ENCODE data around the gene ZNF157.

ZNF157 gene

GRCh38 chrX:47447607-47448006 is 77.2 kb downstream of the ZNF157 start:
- DNase-seq, result no peak

DNA sequence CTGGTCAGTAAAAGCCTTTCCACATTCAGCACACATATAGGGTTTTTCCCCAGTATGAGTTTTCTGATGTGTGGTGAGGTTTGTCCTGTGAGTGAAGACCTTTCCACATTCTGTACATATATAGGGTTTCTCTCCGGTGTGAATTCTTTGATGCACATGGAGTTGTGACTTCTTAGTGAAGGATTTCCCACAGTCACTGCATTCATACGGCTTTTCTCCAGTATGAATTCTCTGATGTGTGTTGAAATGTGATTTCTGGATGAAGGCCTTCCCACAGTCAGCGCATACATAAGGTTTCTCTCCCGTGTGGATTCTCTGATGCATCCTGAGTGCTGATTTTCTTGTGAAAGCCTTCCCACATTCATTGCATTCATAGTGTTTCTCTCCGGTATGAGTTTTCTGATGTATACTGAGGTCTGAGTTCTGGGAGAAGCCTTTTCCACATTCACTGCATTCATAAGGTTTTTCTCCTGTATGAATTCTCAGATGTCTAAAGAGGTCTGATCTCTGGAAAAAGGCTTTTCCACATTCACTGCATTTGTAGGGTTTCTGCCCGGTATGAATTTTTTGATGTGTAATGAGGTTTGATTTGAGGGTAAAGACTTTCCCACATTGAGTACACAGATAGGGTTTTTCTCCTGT is 77.9 kb downstream of the ZNF157 start:
- DNase-seq, result no peak

GRCh38 chrX:47452112-47452511 is 81.7 kb downstream of the ZNF157 start:
- DNase-seq, result no peak

- DNase-seq, result no peak
These were observed 85.7 kb downstream of the ZNF157 start for GRCh38 chrX:47456080-47456479.

- DNase-seq, result no peak
These were observed 88.2 kb downstream of the ZNF157 start for GRCh38 chrX:47458528-47458927.

- DNase-seq, result no peak
These were observed 90.2 kb downstream of the ZNF157 start for GRCh38 chrX:47460561-47460960.
